HepG2 (cell line): Measurements from ENCODE around the gene TNNT1. TPM values are rescaled to one million over a fixed set of nuclear protein-coding genes. Genes with fewer than 3 reads are reported as not detected.

ENCODE experiments used
- ATAC-seq: fragments of 200-7000 bp; cut with Tn5 transposase; 3 replicates; pipeline ENCODE4 v1.9.1; 2020; ENCODE audit warnings: mild to moderate bottlenecking, moderate library complexity
- BruUV-seq: library from RNA; stranded (reverse); fragments of 400-500 nt; replicated peaks from 2 replicates; lab custom pipeline; 2021; lab: Mats Ljungman, UMichigan
- CTCF ChIA-PET: fragments of 300-600 bp; formaldehyde crosslinking; extraction: SDS; loops from one replicate; lab custom pipeline; 2021; ENCODE audit warnings: low total read pairs, inconsistent platforms, low intra/inter-chr PET ratio; lab: Yijun Ruan, JAX
- POLR2A ChIA-PET: fragments of 350-600 bp; sonication (Branson Sonifier 250); formaldehyde crosslinking; loops from one replicate; lab custom pipeline; 2020; ENCODE audit warnings: antibody characterized with exemption, inconsistent platforms; lab: Yijun Ruan, JAX
- DNase-seq: peaks from one replicate; pipeline ENCODE4 v3.0.0-alpha.2; 2015; ENCODE audit warnings: low spot score
- FAIRE-seq: peaks from 3 replicates; lab custom pipeline; 2011; peaks lifted over from hg19 to GRCh38; lab: Jason Lieb, UNC
- H2AFZ ChIP-seq: one replicate; pipeline ENCODE4 v1.6.1; 2011; ENCODE audit warnings: low read length, inconsistent platforms
- H3K27ac ChIP-seq: fragments of 300-600 bp; 3 replicates; pipeline ENCODE4 v1.8.0; 2011; ENCODE audit warnings: mixed run types, mild to moderate bottlenecking, mixed read lengths, low read length, inconsistent platforms; ENCODE audit not compliant: insufficient read depth; ENCODE audit errors: extremely low read length
- H3K27me3 ChIP-seq, 2 experiments: fragments of 200-600 bp in 1 of 2; 2 replicates in 1 of 2; 3 replicates in 1 of 2; pipeline versions ENCODE4 v1.6.0 to v1.8.0; 2011; ENCODE audit warnings: low read length in 2 of 2, mild to moderate bottlenecking in 2 of 2, moderate library complexity in 2 of 2, inconsistent platforms in 1 of 2; ENCODE audit not compliant: insufficient read depth in 2 of 2, control insufficient read depth in 1 of 2
- H3K36me3 ChIP-seq, 2 experiments: fragments of 200-600 bp in 1 of 2; replicated peaks in 1 of 2; 2 replicates in 1 of 2; 3 replicates in 1 of 2; pipeline versions ENCODE4 v1.5.1 to v1.8.0; 2011; ENCODE audit warnings: low read length in 2 of 2, inconsistent platforms in 1 of 2; ENCODE audit not compliant: insufficient read depth in 2 of 2, control insufficient read depth in 1 of 2
- H3K4me1 ChIP-seq: 2 replicates; pipeline ENCODE4 v1.5.1; 2012; ENCODE audit warnings: low read length, inconsistent platforms; ENCODE audit not compliant: insufficient read depth
- H3K4me2 ChIP-seq: 2 replicates; pipeline ENCODE4 v1.6.0; 2011; ENCODE audit warnings: low read depth, low read length, inconsistent platforms
- H3K4me3 ChIP-seq, 3 experiments: fragments of 200-600 bp in 1 of 3; sonication (generic), shearing (Covaris generic) in 1 of 3; replicated peaks in 1 of 3; 2 replicates each; pipeline ENCODE4 v1.5.1; 2011 to 2016; ENCODE audit warnings: low read length in 3 of 3, inconsistent platforms in 2 of 3, low read depth in 2 of 3, mild to moderate bottlenecking in 2 of 3, control low read depth in 1 of 3, mixed read lengths in 1 of 3; ENCODE audit not compliant: insufficient read depth in 1 of 3
- H3K79me2 ChIP-seq: one replicate; pipeline ENCODE4 v1.6.1; 2011; ENCODE audit warnings: low read length, inconsistent platforms; ENCODE audit not compliant: insufficient read depth
- H3K9ac ChIP-seq: 2 replicates; pipeline ENCODE4 v1.6.0; 2011; ENCODE audit warnings: mild to moderate bottlenecking, low read depth, low read length, inconsistent platforms; ENCODE audit not compliant: insufficient read depth
- H3K9me3 ChIP-seq: 2 replicates; pipeline ENCODE4 v1.5.1; 2012; ENCODE audit warnings: mild to moderate bottlenecking, low read length
- H4K20me1 ChIP-seq: 2 replicates; pipeline ENCODE4 v1.6.0; 2011; ENCODE audit warnings: inconsistent platforms, mild to moderate bottlenecking, low read length, moderate library complexity; ENCODE audit not compliant: insufficient read depth
- CC2D1A ChIP-seq: sonication (generic); formaldehyde crosslinking; IDR thresholded peaks from 2 replicates; pipeline ENCODE4 v1.8.1; 2023; ENCODE audit warnings: mild to moderate bottlenecking, missing genetic modification reagents
- CCDC6 ChIP-seq: sonication (generic); formaldehyde crosslinking; IDR thresholded peaks from 2 replicates; pipeline ENCODE4 v1.8.1; 2022; ENCODE audit warnings: mild to moderate bottlenecking, missing genetic modification reagents, moderate library complexity
- GZF1 ChIP-seq: sonication (generic); formaldehyde crosslinking; IDR thresholded peaks from 2 replicates; pipeline ENCODE4 v1.5.1; 2020; ENCODE audit warnings: mild to moderate bottlenecking, missing genetic modification reagents
- JARID2 ChIP-seq: sonication (generic); formaldehyde crosslinking; IDR thresholded peaks from 2 replicates; pipeline ENCODE4 v1.8.1; 2023; ENCODE audit warnings: missing genetic modification reagents, inconsistent platforms; ENCODE audit not compliant: insufficient replicate concordance
- KDM5B ChIP-seq: sonication (generic); formaldehyde crosslinking; IDR thresholded peaks from 2 replicates; pipeline ENCODE4 v1.4.0; 2020; ENCODE audit warnings: missing genetic modification reagents, mild to moderate bottlenecking, borderline replicate concordance
- MXI1 ChIP-seq: IDR thresholded peaks from 3 replicates; pipeline ENCODE4 v1.6.1; 2012; ENCODE audit warnings: low read depth, low read length, inconsistent platforms, borderline replicate concordance
- POLR2AphosphoS2 ChIP-seq: IDR thresholded peaks from 2 replicates; pipeline ENCODE4 v1.6.1; 2011; ENCODE audit warnings: low read depth, low read length, improper control_type of control experiment
- SCMH1 ChIP-seq: sonication (generic); formaldehyde crosslinking; IDR thresholded peaks from 2 replicates; pipeline ENCODE4 v1.9.0; 2021; ENCODE audit warnings: missing genetic modification reagents, mild to moderate bottlenecking, borderline replicate concordance
- ZBTB21 ChIP-seq: sonication (generic); formaldehyde crosslinking; IDR thresholded peaks from 2 replicates; pipeline ENCODE4 v1.4.0; 2020; ENCODE audit warnings: missing genetic modification reagents
- ZNF329 ChIP-seq: sonication (generic); formaldehyde crosslinking; IDR thresholded peaks from 2 replicates; pipeline ENCODE4 v1.9.0; 2021; ENCODE audit warnings: low read depth, mild to moderate bottlenecking, missing genetic modification reagents
- ZNF678 ChIP-seq: sonication (generic); formaldehyde crosslinking; IDR thresholded peaks from 2 replicates; pipeline ENCODE4 v1.4.0; 2020; ENCODE audit warnings: mild to moderate bottlenecking, missing genetic modification reagents
- ZNF841 ChIP-seq: sonication (generic); formaldehyde crosslinking; IDR thresholded peaks from 2 replicates; pipeline ENCODE4 v1.8.1; 2023; ENCODE audit warnings: missing genetic modification reagents, borderline replicate concordance
- WGBS: methylation state at CpG from one replicate; pipeline ENCODE4 v1.1.6; 2017; ENCODE audit warnings: low lambda C conversion rate; 5-methylcytosine and 5-hydroxymethylcytosine counted together
- in situ Hi-C: cut with HindIII; loops from 2 replicates; pipeline ENCODE4 v1.10.0; 2017; ENCODE audit warnings: low pct_unique_long_range_greater_than_20kb; ENCODE audit not compliant: extremely low pct_ligation_motif_present
- intact Hi-C: fragments of 100-400 bp; cut with micrococcal nuclease; formaldehyde crosslinking; loops from one replicate; pipeline ENCODE4 v1.10.0; 2022; ENCODE audit not compliant: unreplicated experiment
- polyA plus RNA-seq, 8 experiments: library from polyadenylated mRNA; depleted of rRNA in 3 of 8; stranded (reverse) in 7 of 8; unstranded in 1 of 8; fragments of >200 nt; fragmentation: Illumina TruSeq in 4 of 8; extraction: Trizol in 4 of 8; gene quantifications; 2 replicates each; pipeline versions ENCODE4 v1.2.1 to v1.2.3, GENCODE V29; 2011 to 2016; ENCODE audit warnings: low read depth in 4 of 8, missing spikeins in 1 of 8, mixed read lengths in 1 of 8; ENCODE audit not compliant: insufficient read depth in 1 of 8
- total RNA-seq, 5 experiments: library from RNA; depleted of rRNA; stranded (reverse); fragments of >200 nt; fragmentation: Illumina TruSeq; extraction: Trizol; gene quantifications; 2 replicates each; pipeline ENCODE4 v1.2.3, GENCODE V29; 2016; ENCODE audit warnings: low read depth in 1 of 5

Gene TNNT1
- total and polyA plus RNA-seq, 2 of the 13 experiments (the other 11 are each of a cell fraction or from before 2014, with no cell fraction given) = 1.3 to 2.4 TPM

DNA sequence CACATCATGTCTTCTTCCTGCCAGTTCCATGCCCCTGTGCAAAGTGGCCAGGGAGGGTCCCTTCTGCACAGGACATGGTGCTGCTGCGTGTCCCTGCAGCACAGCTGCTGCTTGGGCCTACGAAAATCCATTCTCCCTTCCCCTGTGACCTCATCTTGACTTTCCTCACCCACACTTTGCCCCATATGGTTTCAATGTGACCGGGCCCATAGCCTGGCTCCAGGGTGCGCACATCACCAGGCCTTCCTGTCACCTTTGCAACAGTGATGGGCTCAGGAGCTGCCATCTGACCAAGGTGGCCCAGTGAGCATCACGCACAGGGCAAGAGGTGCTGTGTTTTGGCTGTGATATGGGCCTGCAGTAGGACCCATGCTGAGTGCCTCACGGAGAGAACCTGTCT is 42.4 kb downstream of the TNNT1 start:
- H3K9ac ChIP-seq = no peak overlapping the region
- H3K79me2 ChIP-seq = no peaks in the 10 kb centered on the region
- no peaks in the 10 kb centered on the region for H3K27me3 ChIP-seq
- CTCF ChIA-PET = no interaction called here
- no peaks in the 10 kb centered on the region for H3K9me3 ChIP-seq
- no peak for FAIRE-seq
- no peak overlapping the region for H2AFZ ChIP-seq
- peaks cover 2 to 4% of the 10 kb centered on the region in 2 experiments; a peak in 3 of 5 replicates for H3K36me3 ChIP-seq
- no peak for DNase-seq
- H3K4me1 ChIP-seq = no peaks in the 10 kb centered on the region
- H3K4me3 ChIP-seq = no peak overlapping the region
- intact Hi-C loops (no loop called here), in situ Hi-C loops (no loop called here)
- no TSS peak for BruUV-seq
- WGBS = 95% methylated on average over 6 of the region's 6 CpGs
- ATAC-seq = no peak
- H3K4me2 ChIP-seq = no peak overlapping the region
- TF ChIP-seq GZF1 (CRISPR knock-in tag) (no peak), ZNF841 (CRISPR knock-in tag) (no peak), ZNF329 (CRISPR knock-in tag) (0 out of 2 replicates have a peak, but pooled peaks have one; percentile 20), ZNF678 (CRISPR knock-in tag) (no peak)
- no peak overlapping the region for H3K27ac ChIP-seq
- no peaks in the 10 kb centered on the region for H4K20me1 ChIP-seq
- POLR2A ChIA-PET = no interaction called here

DNA sequence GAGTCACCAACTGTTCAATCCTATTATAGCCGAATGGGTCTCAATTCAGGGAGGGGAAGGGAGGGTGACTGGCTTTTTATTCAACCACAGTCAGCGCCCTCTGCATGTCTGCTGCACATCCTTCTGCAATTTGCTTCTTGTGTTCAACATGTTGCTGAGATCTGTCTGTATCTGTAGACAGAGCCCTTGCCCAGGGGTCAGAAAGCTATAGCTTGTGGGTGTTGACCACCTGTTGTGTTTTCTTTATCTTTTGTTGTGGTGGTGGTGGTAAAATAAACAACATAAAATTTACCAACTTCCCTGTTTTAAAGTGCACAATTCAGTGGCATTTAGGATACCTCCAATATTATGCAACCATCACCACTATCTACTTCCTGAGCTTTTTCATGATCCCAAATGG is 43.8 kb downstream of the TNNT1 start:
- Histone ChIP-seq H3K36me3 (peaks cover 0 to 4% of the 10 kb centered on the region in 2 experiments; a peak in 2 of 5 replicates), H3K27me3 (no peaks in the 10 kb centered on the region), H3K9ac (no peak overlapping the region), H2AFZ (no peak overlapping the region), H3K9me3 (no peaks in the 10 kb centered on the region), H3K4me1 (peaks cover 5% of the 10 kb centered on the region), H3K4me3 (no peak overlapping the region), H4K20me1 (0 out of 2 replicates have a peak, but pooled peaks cover 1% of the 10 kb centered on the region), H3K27ac (no peak overlapping the region), H3K79me2 (no peaks in the 10 kb centered on the region), H3K4me2 (no peak overlapping the region)
- ATAC-seq = no peak
- ChIA-PET POLR2A (no interaction called here), CTCF (no interaction called here)
- intact Hi-C loops (no loop called here), in situ Hi-C loops (no loop called here)
- WGBS = 100% methylated on average over 2 of the region's 2 CpGs
- BruUV-seq = no TSS peak
- no peak for FAIRE-seq
- TF ChIP-seq JARID2 (no peak), CC2D1A (CRISPR knock-in tag) (no peak), SCMH1 (no peak), ZBTB21 (CRISPR knock-in tag) (no peak), POLR2AphosphoS2 (no peak), MXI1 (no peak), KDM5B (CRISPR knock-in tag) (no peak), CCDC6 (CRISPR knock-in tag) (no peak)
- DNase-seq = no peak
